ENCODE data around the gene NDE1. TPM values are rescaled to one million over a fixed set of nuclear protein-coding genes. Genes with fewer than 3 reads are reported as not detected.

The NDE1 gene
- total and polyA plus RNA-seq, 2 of the 8 experiments (the other 6 are each of a cell fraction or from before 2014, with no cell fraction given), result 13.3 to 41.3 TPM

DNA sequence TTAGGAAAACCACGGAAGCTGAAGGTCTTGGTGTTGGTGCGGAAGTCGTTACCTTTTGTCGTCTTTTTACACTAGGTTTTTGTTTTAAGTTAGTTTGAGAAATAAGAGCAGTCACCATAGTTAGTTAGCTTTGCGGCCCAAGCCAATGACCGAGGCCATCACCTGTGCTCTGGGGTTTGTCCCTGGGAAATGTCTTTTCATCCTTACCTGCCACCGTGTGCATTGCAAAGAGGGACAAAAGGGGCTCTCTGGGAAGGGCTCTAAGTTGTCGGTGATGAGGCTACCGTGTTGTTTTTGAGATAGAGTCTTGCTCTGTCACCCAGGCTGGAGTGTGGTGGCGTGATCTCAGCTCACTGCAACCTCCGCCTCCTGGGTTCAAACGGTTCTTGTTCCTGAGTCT, 49.8 kb downstream of the NDE1 start:
- no peak for FAIRE-seq
- CTCF ChIA-PET (ENCODE audit: partially characterized antibody), result interaction anchor here (1.3 to 1.4 kb wide), 2 partner anchors 18 to 488 kb away, joined by 3 read pairs; no protein-coding TSS in a partner anchor
- no peak overlapping the region for H3K14ac ChIP-seq (ENCODE audit: insufficient read length)
- TF ChIP-seq SIN3A (conservative IDR thresholded peaks at IDR 0.05 in 1 of 2, IDR thresholded peaks at IDR 0.05 in 1 of 2; ENCODE audit: low read depth in 1 of 2, low read length in 2 of 2), result no peak
- TF ChIP-seq, protein P1, sequence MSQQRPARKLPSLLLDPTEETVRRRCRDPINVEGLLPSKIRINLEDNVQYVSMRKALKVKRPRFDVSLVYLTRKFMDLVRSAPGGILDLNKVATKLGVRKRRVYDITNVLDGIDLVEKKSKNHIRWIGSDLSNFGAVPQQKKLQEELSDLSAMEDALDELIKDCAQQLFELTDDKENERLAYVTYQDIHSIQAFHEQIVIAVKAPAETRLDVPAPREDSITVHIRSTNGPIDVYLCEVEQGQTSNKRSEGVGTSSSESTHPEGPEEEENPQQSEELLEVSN (IDR thresholded peaks at IDR 0.05), result no peak
- TF ChIP-seq JUND (IDR thresholded peaks at IDR 0.05; ENCODE audit: low read length), result no peak
- no peak for TF ChIP-seq RAD21 (IDR thresholded peaks at IDR 0.05 in 1 of 2, conservative IDR thresholded peaks at IDR 0.05 in 1 of 2; ENCODE audit: low read depth in 2 of 2, low read length in 2 of 2)
- no peak for TF ChIP-seq SIRT6 (IDR thresholded peaks at IDR 0.05; ENCODE audit: low read length)
- TF ChIP-seq JUN (IDR thresholded peaks at IDR 0.05; ENCODE audit: low read depth, low read length), result no peak
- TF ChIP-seq EP300 (IDR thresholded peaks at IDR 0.05; ENCODE audit: borderline replicate concordance in 1 of 2, low read depth in 2 of 2, low read length in 2 of 2), result no peak
- no peak for TF ChIP-seq ZNF274 (IDR thresholded peaks at IDR 0.05; ENCODE audit: borderline replicate concordance, extremely low read depth, low read length)

More for the DNA sequence above, 49.8 kb downstream of the NDE1 start:
- no peak overlapping the region for H4K5ac ChIP-seq (ENCODE audit: insufficient read length, low read depth, low read length)
- no peaks in the 10 kb centered on the region; a peak in 1 of 7 replicates for H3K4me1 ChIP-seq (replicated peaks in 1 of 4; ENCODE audit: control insufficient read depth in 3 of 4, insufficient read depth in 4 of 4, low read length in 3 of 4)
- H3K36me3 ChIP-seq (ENCODE audit: control insufficient read depth in 2 of 4, insufficient read depth in 4 of 4, low read length in 3 of 4), result peaks cover 5 to 34% (median 17%) of the 10 kb centered on the region in 4 experiments; a peak in 7 of 8 replicates
- no peak for DNase-seq (ENCODE audit: low read depth in 1 of 2, low spot score in 2 of 2)
- no peaks in the 10 kb centered on the region for H3K79me2 ChIP-seq (ENCODE audit: control insufficient read depth in 1 of 2, insufficient read depth in 2 of 2, low read length in 2 of 2)
- H2BK12ac ChIP-seq (ENCODE audit: low read depth, low read length), result no peak overlapping the region
- H2BK5ac ChIP-seq (ENCODE audit: low read depth, low read length), result no peak overlapping the region
- H3K79me1 ChIP-seq (ENCODE audit: low read depth, low read length), result no peaks in the 10 kb centered on the region; the same call in 1 of the 2 replicates
- no peak overlapping the region for H4K91ac ChIP-seq (replicated peaks; ENCODE audit: insufficient read length, low read length)
- POLR2A ChIA-PET (ENCODE audit: partially characterized antibody), result no interaction called here
- H2AFZ ChIP-seq (ENCODE audit: low read length), result no peak overlapping the region
- H4K8ac ChIP-seq (ENCODE audit: extremely low read depth, insufficient read depth, low read length), result no peak overlapping the region
- H3K18ac ChIP-seq (ENCODE audit: extremely low read depth, low read length), result no peak overlapping the region
- no peak overlapping the region for H2BK20ac ChIP-seq (ENCODE audit: low read length)
- H2BK15ac ChIP-seq (ENCODE audit: low read length), result no peak overlapping the region
- H2AK5ac ChIP-seq (ENCODE audit: low read depth, low read length), result no peak overlapping the region
- H3K27me3 ChIP-seq (replicated peaks in 1 of 4; ENCODE audit: control insufficient read depth in 3 of 4, extremely low read depth in 1 of 4, insufficient read depth in 3 of 4, low read length in 3 of 4), result no peaks in the 10 kb centered on the region
- no peak overlapping the region for H3K4me3 ChIP-seq (ENCODE audit: extremely low read depth in 1 of 4, insufficient read depth in 2 of 4, low read depth in 3 of 4, low read length in 4 of 4)
- H3K9me3 ChIP-seq (ENCODE audit: insufficient read depth in 2 of 2, low read depth in 1 of 2, low read length in 1 of 2), result no peaks in the 10 kb centered on the region
- no peak overlapping the region for H3K23ac ChIP-seq (ENCODE audit: insufficient read length)
- H4K20me1 ChIP-seq (replicated peaks in 1 of 2; ENCODE audit: control insufficient read depth in 1 of 2, insufficient read depth in 2 of 2, low read length in 2 of 2), result no peaks in the 10 kb centered on the region
- no peak overlapping the region for H3K9ac ChIP-seq (replicated peaks in 1 of 4; ENCODE audit: extremely low read depth in 1 of 4, low read depth in 3 of 4, low read length in 3 of 4)
- no peak overlapping the region for H3K4me2 ChIP-seq (ENCODE audit: insufficient read depth in 1 of 2, low read depth in 2 of 2, low read length in 2 of 2)
- H3K56ac ChIP-seq (replicated peaks; ENCODE audit: insufficient read length, low read depth, low read length), result no peak overlapping the region
- H3K23me2 ChIP-seq (ENCODE audit: low read depth, low read length), result no peaks in the 10 kb centered on the region
- 89% methylated on average over 12 of the region's 12 CpGs; no CpG with 5 or more reads in 1 of the 2 experiments for WGBS, 2 experiments (ENCODE audit: extremely low coverage in 1 of 2, insufficient coverage in 1 of 2, insufficient read length in 1 of 2, insufficient replicate concordance in 2 of 2, low coverage in 1 of 2, low lambda C conversion rate in 2 of 2, missing lambda C conversion rate in 1 of 2)
- no peak overlapping the region for H2BK120ac ChIP-seq (replicated peaks; ENCODE audit: low read depth, low read length)
- H3K27ac ChIP-seq (ENCODE audit: low read depth, low read length), result no peak overlapping the region
- H3K4ac ChIP-seq (replicated peaks; ENCODE audit: insufficient read length, low read depth, low read length), result no peak overlapping the region

All from H1 (cell line).